Endothelial cell of umbilical vein (primary cell): ENCODE measurements around the gene SEBOX. TPM values are rescaled to one million over a fixed set of nuclear protein-coding genes. Genes with fewer than 3 reads are reported as not detected.

ENCODE experiments used
- BruUV-seq: library from RNA; stranded (reverse); fragments of 400-500 nt; replicated peaks from 2 replicates; lab custom pipeline; 2021; lab: Mats Ljungman, UMichigan
- CTCF ChIA-PET: fragments of 300-600, 350-600 bp; sonication (Branson Sonifier 250); formaldehyde crosslinking; loops from one replicate; lab custom pipeline; 2021; ENCODE audit warnings: antibody characterized with exemption, inconsistent platforms; lab: Charles Lee
- POLR2A ChIA-PET: fragments of 300-600, 350-600 bp; sonication (Branson Sonifier 250); formaldehyde crosslinking; loops from one replicate; lab custom pipeline; 2021; ENCODE audit warnings: antibody characterized with exemption, inconsistent platforms; lab: Charles Lee
- DNase-seq: peaks from one replicate; pipeline ENCODE4 v3.0.0-alpha.2; 2011; ENCODE audit warnings: low read depth, low spot score
- FAIRE-seq: peaks from 2 replicates; lab custom pipeline; 2011; peaks lifted over from hg19 to GRCh38; lab: Jason Lieb, UNC
- H2AFZ ChIP-seq: 2 replicates; pipeline ENCODE4 v1.6.0; 2012; ENCODE audit warnings: low read depth, low read length, control low read depth, inconsistent platforms
- H3K27ac ChIP-seq: 2 replicates; pipeline ENCODE4 v1.5.1; 2011; ENCODE audit warnings: low read depth, mild to moderate bottlenecking, control low read depth, low read length, moderate library complexity; ENCODE audit not compliant: insufficient read depth
- H3K27me3 ChIP-seq, 2 experiments: 2 replicates each; pipeline versions ENCODE4 v1.6.0 to v1.6.1; 2011; ENCODE audit warnings: low read length in 2 of 2, mixed read lengths in 1 of 2; ENCODE audit not compliant: control insufficient read depth in 2 of 2, insufficient read depth in 2 of 2
- H3K36me3 ChIP-seq, 2 experiments: 2 replicates in 1 of 2; 3 replicates in 1 of 2; pipeline ENCODE4 v1.5.1; 2011; ENCODE audit warnings: low read length in 2 of 2, mild to moderate bottlenecking in 1 of 2, moderate library complexity in 1 of 2; ENCODE audit not compliant: control insufficient read depth in 2 of 2, insufficient read depth in 2 of 2; ENCODE audit errors: extremely low read depth in 1 of 2
- H3K4me1 ChIP-seq: 3 replicates; pipeline ENCODE4 v1.5.1; 2011; ENCODE audit warnings: mild to moderate bottlenecking, low read length; ENCODE audit not compliant: control insufficient read depth, insufficient read depth; ENCODE audit errors: extremely low read depth
- H3K4me2 ChIP-seq: 2 replicates; pipeline ENCODE4 v1.6.1; 2011; ENCODE audit warnings: low read length, control low read depth, mixed read lengths; ENCODE audit not compliant: insufficient read depth
- H3K4me3 ChIP-seq, 3 experiments: fragments of 200-600 bp in 1 of 3; sonication (generic), shearing (Covaris generic) in 1 of 3; replicated peaks in 1 of 3; 2 replicates each; pipeline ENCODE4 v1.5.1; 2011 to 2016; ENCODE audit warnings: control low read depth in 3 of 3, low read length in 3 of 3, mild to moderate bottlenecking in 2 of 3, inconsistent platforms in 1 of 3, low read depth in 1 of 3, moderate library complexity in 1 of 3; ENCODE audit not compliant: insufficient read depth in 1 of 3
- H3K79me2 ChIP-seq: 2 replicates; pipeline ENCODE4 v1.6.0; 2012; ENCODE audit warnings: low read length, inconsistent platforms; ENCODE audit not compliant: control insufficient read depth, insufficient read depth
- H3K9ac ChIP-seq: replicated peaks from 2 replicates; pipeline ENCODE3; 2011; ENCODE audit warnings: low read length, control low read depth; ENCODE audit not compliant: insufficient read depth; ENCODE audit errors: extremely low read depth
- H3K9me1 ChIP-seq: replicated peaks from 3 replicates; pipeline ENCODE4 v1.6.0; 2011; ENCODE audit warnings: mild to moderate bottlenecking, low read length; ENCODE audit not compliant: control insufficient read depth, insufficient read depth; ENCODE audit errors: extremely low read depth
- H3K9me3 ChIP-seq: replicated peaks from 2 replicates; pipeline ENCODE4 v1.5.1; 2012; ENCODE audit warnings: low read length, inconsistent platforms; ENCODE audit not compliant: control insufficient read depth, insufficient read depth
- H4K20me1 ChIP-seq: replicated peaks from 2 replicates; pipeline ENCODE3; 2011; ENCODE audit warnings: mild to moderate bottlenecking, low read length; ENCODE audit not compliant: control insufficient read depth, insufficient read depth; ENCODE audit errors: extremely low read depth
- EZH2 ChIP-seq: IDR thresholded peaks from 2 replicates; pipeline ENCODE4 v1.6.1; 2012; ENCODE audit warnings: borderline replicate concordance, low read depth, mild to moderate bottlenecking, moderate library complexity, low read length, inconsistent platforms; ENCODE audit not compliant: severe bottlenecking
- FOS ChIP-seq: IDR thresholded peaks from 2 replicates; pipeline ENCODE4 v1.6.1; 2011; ENCODE audit warnings: mild to moderate bottlenecking, low read length, moderate library complexity, borderline replicate concordance; ENCODE audit not compliant: insufficient read depth
- GATA2 ChIP-seq: IDR thresholded peaks from 2 replicates; pipeline ENCODE4 v1.7.0; 2011; ENCODE audit warnings: low read depth, mild to moderate bottlenecking, moderate library complexity, mixed read lengths, low read length; ENCODE audit not compliant: insufficient read length, insufficient read depth
- JUN ChIP-seq: IDR thresholded peaks from 2 replicates; pipeline ENCODE4 v1.6.1; 2011; ENCODE audit warnings: borderline replicate concordance, low read depth; ENCODE audit not compliant: insufficient read length, insufficient read depth
- MYC ChIP-seq: IDR thresholded peaks from one replicate; pipeline ENCODE4 v1.6.1; 2011; ENCODE audit warnings: mild to moderate bottlenecking, low read depth, low read length
- POLR2A ChIP-seq: IDR thresholded peaks from 2 replicates; pipeline ENCODE4 v1.6.1; 2012; ENCODE audit warnings: low read depth, mild to moderate bottlenecking, control low read depth, low read length
- POLR2AphosphoS5 ChIP-seq: IDR thresholded peaks from 2 replicates; pipeline ENCODE4 v1.6.1; 2012; ENCODE audit warnings: low read depth, mild to moderate bottlenecking, control low read depth, low read length, moderate library complexity; ENCODE audit not compliant: insufficient read depth
- dilution Hi-C: fragments of 300-500 bp; cut with MboI; formaldehyde crosslinking; loops from one replicate; pipeline ENCODE4 v1.15.0; 2019; ENCODE audit warnings: low sequenced_read_pairs; ENCODE audit not compliant: extremely low pct_ligation_motif_present
- intact Hi-C: fragments of 100-400 bp; cut with micrococcal nuclease; formaldehyde crosslinking; loops from one replicate; pipeline ENCODE4 v1.10.0; 2022
- polyA plus RNA-seq, 4 experiments: library from polyadenylated mRNA; depleted of rRNA in 3 of 4; stranded (reverse) in 3 of 4; unstranded in 1 of 4; fragments of >200 nt; gene quantifications; 2 replicates each; pipeline versions ENCODE4 v1.2.1 to v1.2.3, GENCODE V29; 2011 to 2012; ENCODE audit warnings: missing spikeins in 1 of 4
- total RNA-seq: library from RNA; stranded (reverse); gene quantifications from 2 replicates; pipeline ENCODE4 v1.2.3, GENCODE V29; 2021
- TF ChIP-seq, protein P1 (sequence below): IDR thresholded peaks from 2 replicates; pipeline ENCODE4 v1.6.1; 2011; ENCODE audit not compliant: insufficient read depth, insufficient read length
- TF ChIP-seq, protein P2 (sequence below), 2 donors: IDR thresholded peaks; 1 replicate in 1 of 2; 2 replicates in 1 of 2; pipeline ENCODE4 v1.5.1; 2011; ENCODE audit warnings: low read length in 2 of 2, mild to moderate bottlenecking in 2 of 2, moderate library complexity in 2 of 2, control low read depth in 1 of 2, inconsistent platforms in 1 of 2, low read depth in 1 of 2; ENCODE audit not compliant: insufficient read depth in 1 of 2; ENCODE audit errors: extremely low read depth in 1 of 2

Gene SEBOX
- total and polyA plus RNA-seq, 2 donors (not counting 3 experiments of a cell fraction or from before 2014, with no cell fraction given) = not detected

- intact Hi-C loops (no loop called here), dilution Hi-C loops (no loop called here)
- Histone ChIP-seq H3K27ac (no peak overlapping the region), H3K9me3 (no peaks in the 10 kb centered on the region), H3K4me2 (no peak overlapping the region), H3K9me1 (no peaks in the 10 kb centered on the region), H4K20me1 (no peaks in the 10 kb centered on the region), H3K4me3 (no peak overlapping the region), H3K9ac (no peak overlapping the region), H3K4me1 (no peaks in the 10 kb centered on the region), H3K36me3 (peaks cover 11 to 18% of the 10 kb centered on the region in 2 experiments), H3K79me2 (no peaks in the 10 kb centered on the region), H3K27me3 (no peaks in the 10 kb centered on the region), H2AFZ (no peak overlapping the region)
- ChIA-PET POLR2A (interaction anchor here (1.2 kb wide), 1 partner anchor 8 kb away, joined by 4 read pairs; the partner anchor contains the start of gene POLDIP2), CTCF (interaction anchor here (1.8 kb wide), 1 partner anchor 51 kb away, joined by 5 read pairs; no protein-coding TSS in a partner anchor)
- FAIRE-seq (no peak), DNase-seq (no peak)
- TF ChIP-seq POLR2AphosphoS5 = no peak
- no peak for TF ChIP-seq GATA2
- TF ChIP-seq, protein P1, sequence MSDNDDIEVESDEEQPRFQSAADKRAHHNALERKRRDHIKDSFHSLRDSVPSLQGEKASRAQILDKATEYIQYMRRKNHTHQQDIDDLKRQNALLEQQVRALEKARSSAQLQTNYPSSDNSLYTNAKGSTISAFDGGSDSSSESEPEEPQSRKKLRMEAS = no peak
- no peak for TF ChIP-seq EZH2
- BruUV-seq = no TSS peak
Measured at GRCh38 chr17:28365487-28365886, 488 bp upstream of the SEBOX start.

- dilution Hi-C loops = no loop called here
- H3K27me3 ChIP-seq = no peaks in the 10 kb centered on the region
- no peak for DNase-seq
- H4K20me1 ChIP-seq = no peaks in the 10 kb centered on the region
- POLR2A ChIA-PET = interaction anchor here (0.6 kb wide), 1 partner anchor 82 kb away, joined by 6 read pairs; no protein-coding TSS in a partner anchor
- no peaks in the 10 kb centered on the region for H3K9me1 ChIP-seq
- H3K4me2 ChIP-seq = no peak overlapping the region
- H3K4me3 ChIP-seq = no peak overlapping the region
- H2AFZ ChIP-seq = no peak overlapping the region
- no peaks in the 10 kb centered on the region for H3K9me3 ChIP-seq
- no peak overlapping the region for H3K27ac ChIP-seq
- no peak overlapping the region for H3K9ac ChIP-seq
- H3K4me1 ChIP-seq = no peaks in the 10 kb centered on the region
- BruUV-seq = no TSS peak
- H3K36me3 ChIP-seq = peaks cover 14 to 27% of the 10 kb centered on the region in 2 experiments
- no peak for FAIRE-seq
- CTCF ChIA-PET = interaction anchor here (1.8 kb wide), 1 partner anchor 53 kb away, joined by 5 read pairs; no protein-coding TSS in a partner anchor
- intact Hi-C loops = no loop called here
- no peaks in the 10 kb centered on the region for H3K79me2 ChIP-seq
- TF ChIP-seq GATA2 (no peak), FOS (no peak), JUN (no peak), MYC (no peak), EZH2 (no peak), POLR2AphosphoS5 (no peak), POLR2A (no peak)
- TF ChIP-seq, protein P2, sequence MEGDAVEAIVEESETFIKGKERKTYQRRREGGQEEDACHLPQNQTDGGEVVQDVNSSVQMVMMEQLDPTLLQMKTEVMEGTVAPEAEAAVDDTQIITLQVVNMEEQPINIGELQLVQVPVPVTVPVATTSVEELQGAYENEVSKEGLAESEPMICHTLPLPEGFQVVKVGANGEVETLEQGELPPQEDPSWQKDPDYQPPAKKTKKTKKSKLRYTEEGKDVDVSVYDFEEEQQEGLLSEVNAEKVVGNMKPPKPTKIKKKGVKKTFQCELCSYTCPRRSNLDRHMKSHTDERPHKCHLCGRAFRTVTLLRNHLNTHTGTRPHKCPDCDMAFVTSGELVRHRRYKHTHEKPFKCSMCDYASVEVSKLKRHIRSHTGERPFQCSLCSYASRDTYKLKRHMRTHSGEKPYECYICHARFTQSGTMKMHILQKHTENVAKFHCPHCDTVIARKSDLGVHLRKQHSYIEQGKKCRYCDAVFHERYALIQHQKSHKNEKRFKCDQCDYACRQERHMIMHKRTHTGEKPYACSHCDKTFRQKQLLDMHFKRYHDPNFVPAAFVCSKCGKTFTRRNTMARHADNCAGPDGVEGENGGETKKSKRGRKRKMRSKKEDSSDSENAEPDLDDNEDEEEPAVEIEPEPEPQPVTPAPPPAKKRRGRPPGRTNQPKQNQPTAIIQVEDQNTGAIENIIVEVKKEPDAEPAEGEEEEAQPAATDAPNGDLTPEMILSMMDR (IDR thresholded peaks at IDR 0.05; ENCODE audit: extremely low read depth in 1 of 2, insufficient read depth in 1 of 2, low read depth in 1 of 2, low read length in 2 of 2) = no peak
- TF ChIP-seq, protein P1 = no peak
Measured at GRCh38 chr17:28363776-28364650, 986 bp downstream of the SEBOX start.
